Tongue (tissue), 2 donors: ENCODE measurements around the gene FBXO44. TPM values are rescaled to one million over a fixed set of nuclear protein-coding genes. Genes with fewer than 3 reads are reported as not detected.

ENCODE experiments used
- DNase-seq: peaks from one replicate; pipeline ENCODE4 v3.0.0-alpha.2; 2015
- total RNA-seq: library from RNA; depleted of rRNA; stranded (reverse); fragments of >200 nt; gene quantifications from one replicate; pipeline ENCODE4 v1.2.3, GENCODE V29; 2014

The FBXO44 gene
- total RNA-seq, 1 donor from 2014 or later, result 5.8 TPM

DNA sequence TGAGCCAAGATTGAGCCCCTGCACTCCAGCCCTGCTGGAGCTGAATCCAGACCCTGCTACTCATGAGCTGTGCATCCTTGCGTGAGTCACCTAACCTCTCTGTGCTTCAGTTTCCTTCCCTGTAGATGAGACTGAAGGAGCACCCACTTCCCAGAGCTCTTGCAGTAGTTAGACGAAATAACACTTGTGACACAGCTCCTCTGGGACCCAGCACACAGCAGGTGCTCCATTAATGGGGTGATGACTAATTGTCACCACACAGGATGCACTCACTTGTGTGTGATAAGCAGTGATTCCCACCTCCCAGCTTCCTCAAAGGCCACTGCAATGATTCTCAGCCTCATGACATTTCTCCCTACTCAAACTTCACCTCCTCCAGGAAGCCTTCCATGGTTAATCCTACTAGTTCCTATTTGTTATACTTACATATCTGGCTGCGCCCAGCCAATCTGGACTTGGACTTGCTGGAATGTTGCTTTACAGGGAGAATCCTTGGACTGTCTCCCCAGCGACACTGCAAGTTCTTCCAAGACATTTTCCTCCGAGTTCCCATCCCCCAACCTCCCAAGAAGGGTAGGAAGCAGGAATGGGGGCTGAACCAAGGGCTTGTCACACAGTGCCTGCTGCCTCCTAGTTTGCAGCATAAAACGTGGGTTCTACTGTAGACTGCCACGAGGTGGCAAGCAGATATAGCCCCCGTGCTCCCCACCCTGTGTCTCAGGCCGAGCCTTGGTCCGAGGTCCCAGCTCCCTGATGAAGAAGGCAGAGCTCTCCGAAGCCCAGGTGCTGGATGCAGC is 54.1 kb downstream of the FBXO44 start:
- no peak for DNase-seq

DNA sequence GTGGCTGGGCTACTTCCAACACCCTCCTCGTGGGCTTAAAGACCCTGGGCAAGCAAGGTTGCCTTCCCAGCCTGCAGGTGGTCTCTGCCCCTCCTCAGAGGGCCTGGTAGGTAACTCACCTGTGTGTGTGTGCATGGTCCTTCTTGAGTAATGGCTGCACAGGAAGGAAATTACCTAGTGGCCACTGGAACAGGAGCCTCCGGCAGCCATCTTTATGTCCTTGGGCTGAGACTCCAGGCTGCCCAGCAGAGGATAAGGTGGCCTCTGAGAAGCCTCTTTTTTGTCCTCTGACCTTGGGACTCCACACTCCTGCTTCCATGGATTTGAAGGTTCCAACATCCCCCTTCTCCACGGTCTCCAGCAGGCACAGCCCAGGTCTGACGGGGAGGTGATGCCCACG is 56.8 kb downstream of the FBXO44 start:
- DNase-seq, result no peak

DNA sequence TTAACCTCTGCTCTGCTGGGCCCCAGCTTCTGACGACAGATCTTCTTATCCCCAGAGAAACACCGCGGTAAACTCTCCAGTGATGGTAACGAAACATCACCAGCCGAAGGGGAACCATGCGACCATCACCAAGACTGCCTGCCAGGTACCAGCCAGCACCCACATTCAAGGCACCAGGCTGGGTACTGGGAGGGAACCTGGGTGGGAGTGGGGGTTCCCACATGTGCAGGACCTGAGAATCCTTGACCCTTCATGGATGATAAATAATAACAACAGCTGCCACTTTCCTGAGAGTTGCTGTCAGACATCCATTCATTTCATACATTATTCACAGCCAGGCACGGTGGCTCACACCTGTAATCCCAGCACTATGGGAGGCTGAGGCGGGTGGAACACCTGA is 57.6 kb downstream of the FBXO44 start:
- DNase-seq, result no peak

Other genes with a start within 250 kb of the FBXO44 start
- 0.31 TPM for gene DISP3, start 175.7 kb upstream of the FBXO44 start, total RNA-seq
- 1.5 TPM for gene FBXO2, start 448 bp upstream of the FBXO44 start, total RNA-seq
- 4.4 TPM for gene FBXO6, start 9.3 kb downstream of the FBXO44 start, total RNA-seq
- gene MAD2L2, start 26.3 kb downstream of the FBXO44 start, total RNA-seq, result 33.5 TPM
- gene DRAXIN, start 36.8 kb downstream of the FBXO44 start, total RNA-seq, result 0.31 TPM
- gene AGTRAP, start 81.3 kb downstream of the FBXO44 start, total RNA-seq, result 24.0 TPM
- gene C1orf167, start 107.3 kb downstream of the FBXO44 start, total RNA-seq, result 1.3 TPM
- gene MTHFR, start 151.1 kb downstream of the FBXO44 start, total RNA-seq, result 54.4 TPM
- gene CLCN6, start 151.3 kb downstream of the FBXO44 start, total RNA-seq, result 16.3 TPM
- 0.51 TPM for gene NPPA, start 192.9 kb downstream of the FBXO44 start, total RNA-seq
- gene NPPB, start 204.1 kb downstream of the FBXO44 start, total RNA-seq, result not detected